ENCODE results near the gene CDKAL1. TPM values are rescaled to one million over a fixed set of nuclear protein-coding genes. Genes with fewer than 3 reads are reported as not detected.

The CDKAL1 gene
- total and polyA plus RNA-seq, 2 of the 13 experiments (the other 11 are each of a cell fraction or from before 2014, with no cell fraction given), result 9.5 to 27.7 TPM

DNA sequence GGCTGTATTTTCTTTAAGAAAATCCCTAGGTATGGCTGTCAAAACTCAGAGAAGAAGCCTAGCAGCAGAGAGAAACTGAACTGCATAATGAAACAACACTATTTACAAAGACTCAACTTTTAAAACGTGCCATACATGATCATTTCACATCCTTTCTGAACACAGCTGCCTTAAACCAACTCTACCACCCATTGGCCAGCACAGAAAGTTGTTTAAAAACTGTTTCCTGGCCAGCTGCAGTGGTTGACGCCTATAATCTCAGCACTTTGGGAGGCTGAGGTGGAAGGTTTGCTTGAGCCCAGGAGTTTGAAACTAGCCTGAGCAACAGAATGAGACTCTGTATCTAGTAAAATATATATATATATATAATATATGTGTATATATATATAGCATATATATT is 722.9 kb downstream of the CDKAL1 start:
- POLR2A ChIA-PET, result no interaction called here
- intact Hi-C loops (cut with micrococcal nuclease; ENCODE audit: unreplicated experiment), result no loop called here
- no peak overlapping the region for H2AFZ ChIP-seq (ENCODE audit: low read length)
- no peaks in the 10 kb centered on the region for H3K27me3 ChIP-seq (ENCODE audit: control insufficient read depth in 1 of 2, insufficient read depth in 2 of 2, low read length in 2 of 2)
- TF ChIP-seq HNF4A (CRISPR knock-in tag; IDR thresholded peaks at IDR 0.05), result no peak
- TF ChIP-seq HINFP (CRISPR knock-in tag; IDR thresholded peaks at IDR 0.05; ENCODE audit: low read depth), result no peak
- TF ChIP-seq, protein P1, sequence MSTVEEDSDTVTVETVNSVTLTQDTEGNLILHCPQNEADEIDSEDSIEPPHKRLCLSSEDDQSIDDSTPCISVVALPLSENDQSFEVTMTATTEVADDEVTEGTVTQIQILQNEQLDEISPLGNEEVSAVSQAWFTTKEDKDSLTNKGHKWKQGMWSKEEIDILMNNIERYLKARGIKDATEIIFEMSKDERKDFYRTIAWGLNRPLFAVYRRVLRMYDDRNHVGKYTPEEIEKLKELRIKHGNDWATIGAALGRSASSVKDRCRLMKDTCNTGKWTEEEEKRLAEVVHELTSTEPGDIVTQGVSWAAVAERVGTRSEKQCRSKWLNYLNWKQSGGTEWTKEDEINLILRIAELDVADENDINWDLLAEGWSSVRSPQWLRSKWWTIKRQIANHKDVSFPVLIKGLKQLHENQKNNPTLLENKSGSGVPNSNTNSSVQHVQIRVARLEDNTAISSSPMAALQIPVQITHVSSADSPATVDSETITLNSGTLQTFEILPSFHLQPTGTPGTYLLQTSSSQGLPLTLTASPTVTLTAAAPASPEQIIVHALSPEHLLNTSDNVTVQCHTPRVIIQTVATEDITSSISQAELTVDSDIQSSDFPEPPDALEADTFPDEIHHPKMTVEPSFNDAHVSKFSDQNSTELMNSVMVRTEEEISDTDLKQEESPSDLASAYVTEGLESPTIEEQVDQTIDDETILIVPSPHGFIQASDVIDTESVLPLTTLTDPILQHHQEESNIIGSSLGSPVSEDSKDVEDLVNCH (CRISPR knock-in tag; IDR thresholded peaks at IDR 0.05), result no peak
- TF ChIP-seq ATRX (CRISPR knock-in tag; IDR thresholded peaks at IDR 0.05; ENCODE audit: borderline replicate concordance), result no peak
- no peak for TF ChIP-seq ELF4 (CRISPR knock-in tag; IDR thresholded peaks at IDR 0.05; ENCODE audit: borderline replicate concordance)
- TF ChIP-seq ZNF816 (CRISPR knock-in tag; IDR thresholded peaks at IDR 0.05; ENCODE audit: borderline replicate concordance), result no peak
- TF ChIP-seq ZKSCAN1 (IDR thresholded peaks at IDR 0.05; ENCODE audit: low read length), result no peak
- TF ChIP-seq ZNF747 (CRISPR knock-in tag; IDR thresholded peaks at IDR 0.05; ENCODE audit: borderline replicate concordance), result no peak
- TF ChIP-seq ZNF709 (CRISPR knock-in tag; IDR thresholded peaks at IDR 0.05), result no peak
- TF ChIP-seq SPEN (CRISPR knock-in tag; IDR thresholded peaks at IDR 0.05; ENCODE audit: low read depth), result no peak
- no peak for TF ChIP-seq TFAP4 (IDR thresholded peaks at IDR 0.05; ENCODE audit: borderline replicate concordance, low read depth)
- no peak for TF ChIP-seq ZFP1 (CRISPR knock-in tag; IDR thresholded peaks at IDR 0.05)
- TF ChIP-seq BHLHE40 (IDR thresholded peaks at IDR 0.05; ENCODE audit: low read length), result no peak
- no peak for TF ChIP-seq PHF5A (CRISPR knock-in tag; IDR thresholded peaks at IDR 0.05; ENCODE audit: low read depth, unreplicated experiment)
- no peak for TF ChIP-seq ZC3H13 (CRISPR knock-in tag; IDR thresholded peaks at IDR 0.05)
- TF ChIP-seq MBNL3 (CRISPR knock-in tag; conservative IDR thresholded peaks at IDR 0.05), result no peak
- TF ChIP-seq NFE2L2 (IDR thresholded peaks at IDR 0.05; ENCODE audit: low read length), result no peak
- TF ChIP-seq ZMAT3 (CRISPR knock-in tag; conservative IDR thresholded peaks at IDR 0.05), result no peak
- no peak for TF ChIP-seq ZSCAN29 (CRISPR knock-in tag; conservative IDR thresholded peaks at IDR 0.05)
- TF ChIP-seq HDAC1 (CRISPR knock-in tag; IDR thresholded peaks at IDR 0.05), result no peak
- no peaks in the 10 kb centered on the region for H3K36me3 ChIP-seq (replicated peaks in 1 of 2; ENCODE audit: control insufficient read depth in 1 of 2, insufficient read depth in 2 of 2, low read length in 2 of 2)
- BruUV-seq (replicated peaks), result no TSS peak
- H4K20me1 ChIP-seq (ENCODE audit: insufficient read depth, low read length), result no peaks in the 10 kb centered on the region
- H3K79me2 ChIP-seq (ENCODE audit: insufficient read depth, low read length), result no peaks in the 10 kb centered on the region
- 2% methylated on average over 2 of the region's 2 CpGs for WGBS (ENCODE audit: low lambda C conversion rate)
- H3K9ac ChIP-seq (ENCODE audit: insufficient read depth, low read depth, low read length), result no peak overlapping the region
- H3K4me3 ChIP-seq (replicated peaks in 1 of 3; ENCODE audit: insufficient read depth in 1 of 3, low read depth in 2 of 3, low read length in 3 of 3), result no peak overlapping the region
- no peak overlapping the region for H3K4me2 ChIP-seq (ENCODE audit: low read depth, low read length)
- FAIRE-seq, result no peak
- no peak for DNase-seq (ENCODE audit: low spot score)
- in situ Hi-C loops (cut with HindIII; ENCODE audit: extremely low pct_ligation_motif_present, low pct_unique_long_range_greater_than_20kb), result no loop called here
- H3K27ac ChIP-seq (ENCODE audit: extremely low read length, insufficient read depth, low read length), result no peak overlapping the region
- H3K9me3 ChIP-seq (ENCODE audit: low read length), result no peaks in the 10 kb centered on the region
- ATAC-seq, result no peak
- CTCF ChIA-PET (ENCODE audit: low intra/inter-chr PET ratio, low total read pairs), result no interaction called here
- no peaks in the 10 kb centered on the region for H3K4me1 ChIP-seq (ENCODE audit: insufficient read depth, low read length)
